H9 (cell line): ENCODE measurements around the gene MBNL1. TPM values are rescaled to one million over a fixed set of nuclear protein-coding genes. Genes with fewer than 3 reads are reported as not detected.

ENCODE experiments used
- DNase-seq: peaks from one replicate; pipeline ENCODE4 v3.0.0-alpha.2; 2017
- H2AFZ ChIP-seq: one replicate; pipeline ENCODE4 v1.6.1; 2013; ENCODE audit warnings: mild to moderate bottlenecking, low read length, control low read depth, moderate library complexity
- H2AK5ac ChIP-seq: 2 replicates; pipeline ENCODE4 v1.6.1; 2013; ENCODE audit warnings: low read length, control low read depth, mixed read lengths; ENCODE audit not compliant: insufficient read length
- H2BK120ac ChIP-seq: one replicate; pipeline ENCODE4 v1.6.1; 2013; ENCODE audit warnings: low read depth, mild to moderate bottlenecking, low read length, control low read depth, inconsistent platforms; ENCODE audit not compliant: poor library complexity, severe bottlenecking
- H2BK12ac ChIP-seq: 2 replicates; pipeline ENCODE4 v1.6.1; 2013; ENCODE audit warnings: low read length, control low read depth, mixed read lengths, low read depth; ENCODE audit not compliant: insufficient read length
- H2BK15ac ChIP-seq: 2 replicates; pipeline ENCODE4 v1.6.1; 2013; ENCODE audit warnings: low read depth, low read length, control low read depth
- H2BK20ac ChIP-seq: one replicate; pipeline ENCODE4 v1.6.1; 2013; ENCODE audit warnings: low read depth, mild to moderate bottlenecking, low read length, control low read depth, inconsistent platforms; ENCODE audit not compliant: poor library complexity, severe bottlenecking
- H2BK5ac ChIP-seq: 2 replicates; pipeline ENCODE4 v1.6.1; 2013; ENCODE audit warnings: low read length, control low read depth, mixed read lengths; ENCODE audit not compliant: insufficient read length
- H3K14ac ChIP-seq: 2 replicates; pipeline ENCODE4 v1.6.1; 2013; ENCODE audit warnings: low read length, control low read depth; ENCODE audit not compliant: insufficient read depth
- H3K18ac ChIP-seq: 2 replicates; pipeline ENCODE4 v1.6.1; 2013; ENCODE audit warnings: low read depth, mild to moderate bottlenecking, mixed read lengths, low read length, control low read depth; ENCODE audit not compliant: insufficient read length
- H3K23ac ChIP-seq: 2 replicates; pipeline ENCODE4 v1.6.1; 2013; ENCODE audit warnings: low read length, control low read depth, mixed read lengths, low read depth; ENCODE audit not compliant: insufficient read length
- H3K23me2 ChIP-seq: 2 replicates; pipeline ENCODE4 v1.6.1; 2013; ENCODE audit warnings: low read depth, mild to moderate bottlenecking, mixed read lengths, low read length, control low read depth; ENCODE audit not compliant: insufficient read length, poor library complexity, severe bottlenecking
- H3K27ac ChIP-seq: 2 replicates; pipeline ENCODE4 v1.5.1; 2013; ENCODE audit warnings: low read length, control low read depth, mixed read lengths, low read depth; ENCODE audit not compliant: insufficient read length
- H3K27me3 ChIP-seq: 2 replicates; pipeline ENCODE4 v1.6.1; 2013; ENCODE audit warnings: low read length, control low read depth, inconsistent platforms; ENCODE audit not compliant: insufficient read depth
- H3K4ac ChIP-seq: 2 replicates; pipeline ENCODE4 v1.6.1; 2013; ENCODE audit warnings: low read depth, mild to moderate bottlenecking, control low read depth, inconsistent platforms, low read length, moderate library complexity
- H3K4me1 ChIP-seq: 2 replicates; pipeline ENCODE4 v1.6.1; 2013; ENCODE audit warnings: low read length, control low read depth, inconsistent platforms; ENCODE audit not compliant: insufficient read depth
- H3K4me2 ChIP-seq: 2 replicates; pipeline ENCODE4 v1.6.1; 2013; ENCODE audit warnings: low read length, control low read depth, mixed read lengths; ENCODE audit not compliant: insufficient read length, insufficient read depth
- H3K56ac ChIP-seq: 2 replicates; pipeline ENCODE4 v1.6.1; 2013; ENCODE audit warnings: low read depth, mild to moderate bottlenecking, mixed read lengths, low read length, control low read depth; ENCODE audit not compliant: insufficient read length
- H3K79me1 ChIP-seq: 2 replicates; pipeline ENCODE4 v1.6.1; 2013; ENCODE audit warnings: low read depth, mild to moderate bottlenecking, moderate library complexity, low read length, control low read depth, inconsistent platforms; ENCODE audit not compliant: insufficient read depth, poor library complexity, severe bottlenecking
- H3K79me2 ChIP-seq: 2 replicates; pipeline ENCODE4 v1.6.1; 2013; ENCODE audit warnings: low read length, control low read depth, inconsistent platforms; ENCODE audit not compliant: insufficient read depth
- H3K9ac ChIP-seq: 2 replicates; pipeline ENCODE4 v1.6.1; 2013; ENCODE audit warnings: low read length, control low read depth, mixed read lengths; ENCODE audit not compliant: insufficient read length; ENCODE audit errors: extremely low read depth
- H3K9me3 ChIP-seq: one replicate; pipeline ENCODE4 v1.6.1; 2013; ENCODE audit warnings: low read depth, low read length, inconsistent platforms; ENCODE audit not compliant: control insufficient read depth
- H3T11ph ChIP-seq: one replicate; pipeline ENCODE4 v1.6.1; 2013; ENCODE audit warnings: mild to moderate bottlenecking, low read length, control low read depth, inconsistent platforms
- H4K20me1 ChIP-seq: one replicate; pipeline ENCODE4 v1.6.1; 2013; ENCODE audit not compliant: control insufficient read depth, insufficient read length, insufficient read depth
- H4K5ac ChIP-seq: 2 replicates; pipeline ENCODE4 v1.6.1; 2013; ENCODE audit warnings: low read depth, mild to moderate bottlenecking, mixed read lengths, low read length, control low read depth; ENCODE audit not compliant: insufficient read length
- H4K8ac ChIP-seq: replicated peaks from 2 replicates; pipeline ENCODE4 v1.6.1; 2013; ENCODE audit warnings: low read length, control low read depth, mixed read lengths, low read depth; ENCODE audit not compliant: insufficient read length
- H4K91ac ChIP-seq: 2 replicates; pipeline ENCODE4 v1.6.1; 2013; ENCODE audit warnings: low read depth, mild to moderate bottlenecking, moderate library complexity, mixed read lengths, low read length, control low read depth; ENCODE audit not compliant: insufficient read length
- H3K27ac Mint-ChIP-seq, 3 experiments: 2 replicates in 2 of 3; 3 replicates in 1 of 3; pipeline ENCODE4 v1.8.0; 2020 to 2021; ENCODE audit warnings: mixed read lengths in 3 of 3, mild to moderate bottlenecking in 1 of 3, moderate library complexity in 1 of 3
- H3K27me3 Mint-ChIP-seq: 2 replicates; pipeline ENCODE4 v1.8.0; 2021; ENCODE audit warnings: low read depth, mild to moderate bottlenecking, moderate library complexity, mixed read lengths
- H3K36me3 Mint-ChIP-seq, 3 experiments: 2 replicates in 2 of 3; 3 replicates in 1 of 3; pipeline ENCODE4 v1.8.0; 2020 to 2021; ENCODE audit warnings: low read depth in 3 of 3, mixed read lengths in 3 of 3; ENCODE audit not compliant: insufficient read depth in 1 of 3
- H3K4me1 Mint-ChIP-seq, 2 experiments: 2 replicates each; pipeline ENCODE4 v1.8.0; 2020; ENCODE audit warnings: mixed read lengths in 2 of 2
- H3K4me3 Mint-ChIP-seq, 2 experiments: 2 replicates in 1 of 2; 3 replicates in 1 of 2; pipeline ENCODE4 v1.8.0; 2020 to 2021; ENCODE audit warnings: mild to moderate bottlenecking in 2 of 2, mixed read lengths in 2 of 2, moderate library complexity in 1 of 2
- H3K9me3 Mint-ChIP-seq, 2 experiments: 2 replicates in 1 of 2; 3 replicates in 1 of 2; pipeline ENCODE4 v1.8.0; 2020; ENCODE audit warnings: mild to moderate bottlenecking in 2 of 2, mixed read lengths in 2 of 2, moderate library complexity in 1 of 2
- CTCF ChIP-seq: fragments of 200-600 bp; sonication (generic); conservative IDR thresholded peaks from 3 replicates; pipeline ENCODE4 v1.8.0; 2021; ENCODE audit warnings: antibody characterized with exemption, mild to moderate bottlenecking
- WGBS: extraction: QIAGEN DNeasy Blood & Tissue Kit; methylation state at CpG from one replicate; pipeline ENCODE4 v1.1.7; 2013; ENCODE audit warnings: missing lambda C conversion rate, low lambda C conversion rate, mixed read lengths; ENCODE audit not compliant: insufficient read length; ENCODE audit errors: extremely low coverage; 5-methylcytosine and 5-hydroxymethylcytosine counted together
- total RNA-seq: library from RNA; stranded (reverse); gene quantifications from 2 replicates; pipeline ENCODE4 v1.2.1, GENCODE V29; 2021

Gene MBNL1
- total RNA-seq, 1 experiment from 2014 or later = 14.9 TPM

- H3K36me3 Mint-ChIP-seq = no peaks in the 10 kb centered on the region
- Histone ChIP-seq H2BK15ac (no peak overlapping the region), H2BK20ac (no peak overlapping the region), H3K27me3 (no peaks in the 10 kb centered on the region), H3K4me1 (peaks cover 2% of the 10 kb centered on the region; the same call in 1 of the 2 replicates), H3K23ac (no peak overlapping the region), H2BK12ac (no peak overlapping the region), H3K79me2 (peaks cover 4% of the 10 kb centered on the region; the same call in 1 of the 2 replicates), H2AFZ (no peak overlapping the region), H3K18ac (no peak overlapping the region), H3K56ac (no peak overlapping the region), H3K14ac (no peak overlapping the region), H3K27ac (no peak overlapping the region), H3K9ac (no peak overlapping the region), H3K79me1 (no peaks in the 10 kb centered on the region), H4K8ac (no peak overlapping the region), H2BK120ac (no peak overlapping the region), H2AK5ac (no peak overlapping the region), H3K4me2 (no peak overlapping the region), H4K20me1 (no peaks in the 10 kb centered on the region), H3K23me2 (no peaks in the 10 kb centered on the region), H4K5ac (no peak overlapping the region), H3K9me3 (no peaks in the 10 kb centered on the region), H2BK5ac (no peak overlapping the region), H3K4ac (no peak overlapping the region), H3T11ph (no peak overlapping the region), H4K91ac (no peak overlapping the region)
- H3K27ac Mint-ChIP-seq = no peak overlapping the region
- DNase-seq = no peak
- no peak for TF ChIP-seq CTCF
- H3K4me3 Mint-ChIP-seq = no peak overlapping the region
- H3K4me1 Mint-ChIP-seq = peaks cover 20 to 23% of the 10 kb centered on the region in 2 experiments
- WGBS = no CpG with 5 or more reads among the region's 1 CpG
- no peaks in the 10 kb centered on the region for H3K9me3 Mint-ChIP-seq
- H3K27me3 Mint-ChIP-seq = no peaks in the 10 kb centered on the region
Measured at GRCh38 chr3:152277198-152277597, 8.5 kb downstream of the MBNL1 start.
